H1 (cell line): ENCODE results near the gene CBLB. TPM values are rescaled to one million over a fixed set of nuclear protein-coding genes. Genes with fewer than 3 reads are reported as not detected.

Source experiments
- CTCF ChIA-PET: fragments of 300-600 bp; sonication (Branson Sonifier 250); formaldehyde crosslinking; loops from one replicate; lab custom pipeline; 2021; ENCODE audit not compliant: partially characterized antibody; lab: Charles Lee
- POLR2A ChIA-PET: fragments of 300-600 bp; sonication (Branson Sonifier 250); formaldehyde crosslinking; loops from one replicate; lab custom pipeline; 2021; ENCODE audit warnings: inconsistent platforms; ENCODE audit not compliant: partially characterized antibody; lab: Charles Lee
- DNase-seq, 2 experiments: peaks; one replicate each; pipeline versions ENCODE4 v3.0.0 to v3.0.0-alpha.2; 2010 to 2022; ENCODE audit warnings: low spot score in 2 of 2, low read depth in 1 of 2, mixed read lengths in 1 of 2
- FAIRE-seq: peaks from 2 replicates; lab custom pipeline; 2011; peaks lifted over from hg19 to GRCh38; lab: Jason Lieb, UNC
- H2AFZ ChIP-seq: 2 replicates; pipeline ENCODE4 v1.8.1; 2012; ENCODE audit warnings: low read length, inconsistent platforms
- H2AK5ac ChIP-seq: 2 replicates; pipeline ENCODE4 v1.6.1; 2013; ENCODE audit warnings: low read depth, low read length
- H2BK120ac ChIP-seq: replicated peaks from 2 replicates; pipeline ENCODE3; 2013; ENCODE audit warnings: low read depth, low read length, inconsistent platforms
- H2BK12ac ChIP-seq: 2 replicates; pipeline ENCODE4 v1.6.1; 2013; ENCODE audit warnings: low read depth, low read length
- H2BK15ac ChIP-seq: 2 replicates; pipeline ENCODE4 v1.6.1; 2013; ENCODE audit warnings: low read length
- H2BK20ac ChIP-seq: 2 replicates; pipeline ENCODE4 v1.6.1; 2013; ENCODE audit warnings: low read length
- H2BK5ac ChIP-seq: 2 replicates; pipeline ENCODE4 v1.6.1; 2013; ENCODE audit warnings: low read depth, low read length
- H3K14ac ChIP-seq: 2 replicates; pipeline ENCODE4 v1.6.1; 2013; ENCODE audit warnings: inconsistent platforms; ENCODE audit not compliant: insufficient read length
- H3K18ac ChIP-seq: 2 replicates; pipeline ENCODE4 v1.6.1; 2013; ENCODE audit warnings: low read length; ENCODE audit errors: extremely low read depth
- H3K23ac ChIP-seq: 2 replicates; pipeline ENCODE4 v1.6.1; 2013; ENCODE audit warnings: inconsistent platforms; ENCODE audit not compliant: insufficient read length
- H3K23me2 ChIP-seq: 2 replicates; pipeline ENCODE4 v1.6.1; 2013; ENCODE audit warnings: low read depth, low read length
- H3K27ac ChIP-seq: 2 replicates; pipeline ENCODE4 v1.6.1; 2011; ENCODE audit warnings: low read depth, low read length, inconsistent platforms
- H3K27me3 ChIP-seq, 4 experiments: replicated peaks in 1 of 4; 1 replicate in 1 of 4; 2 replicates in 3 of 4; pipeline versions ENCODE4 v1.6.1 to v1.8.1; 2011 to 2013; ENCODE audit warnings: low read length in 3 of 4, mild to moderate bottlenecking in 3 of 4, inconsistent platforms in 2 of 4, mixed read lengths in 2 of 4, moderate library complexity in 1 of 4; ENCODE audit not compliant: control insufficient read depth in 3 of 4, insufficient read depth in 3 of 4; ENCODE audit errors: extremely low read depth in 1 of 4
- H3K36me3 ChIP-seq, 4 experiments: 2 replicates each; pipeline versions ENCODE4 v1.6.1 to v1.8.1; 2011 to 2013; ENCODE audit warnings: mild to moderate bottlenecking in 4 of 4, low read length in 3 of 4, moderate library complexity in 2 of 4, control low read depth in 1 of 4, inconsistent platforms in 1 of 4; ENCODE audit not compliant: insufficient read depth in 4 of 4, control insufficient read depth in 2 of 4
- H3K4ac ChIP-seq: replicated peaks from 2 replicates; pipeline ENCODE3; 2013; ENCODE audit warnings: low read length, low read depth, mixed read lengths, inconsistent platforms; ENCODE audit not compliant: insufficient read length
- H3K4me1 ChIP-seq, 4 experiments: replicated peaks in 1 of 4; 1 replicate in 1 of 4; 2 replicates in 3 of 4; pipeline versions ENCODE4 v1.6.1 to v1.8.1; 2011 to 2013; ENCODE audit warnings: low read length in 3 of 4, inconsistent platforms in 2 of 4, mixed read lengths in 1 of 4; ENCODE audit not compliant: insufficient read depth in 4 of 4, control insufficient read depth in 3 of 4
- H3K4me2 ChIP-seq, 2 experiments: 2 replicates each; pipeline versions ENCODE4 v1.6.1 to v1.8.1; 2011 to 2013; ENCODE audit warnings: low read depth in 2 of 2, low read length in 2 of 2, control low read depth in 1 of 2, inconsistent platforms in 1 of 2, mild to moderate bottlenecking in 1 of 2; ENCODE audit not compliant: insufficient read depth in 1 of 2
- H3K4me3 ChIP-seq, 4 experiments: fragments of 200-600, 300-600 bp in 1 of 4; sonication (generic), shearing (Covaris generic), sonication (Bioruptor Twin) in 1 of 4; 2 replicates each; pipeline versions ENCODE4 v1.5.1 to v1.8.1; 2011 to 2016; ENCODE audit warnings: low read length in 4 of 4, low read depth in 3 of 4, control low read depth in 2 of 4, inconsistent platforms in 2 of 4, mild to moderate bottlenecking in 2 of 4, mixed read lengths in 1 of 4, moderate library complexity in 1 of 4; ENCODE audit not compliant: insufficient read depth in 2 of 4; ENCODE audit errors: extremely low read depth in 1 of 4
- H3K56ac ChIP-seq: replicated peaks from 2 replicates; pipeline ENCODE3; 2013; ENCODE audit warnings: low read depth, mild to moderate bottlenecking, mixed read lengths, low read length, inconsistent platforms; ENCODE audit not compliant: insufficient read length
- H3K79me1 ChIP-seq: 2 replicates; pipeline ENCODE4 v1.6.1; 2013; ENCODE audit warnings: low read depth, low read length, control low read depth
- H3K79me2 ChIP-seq, 2 experiments: 2 replicates each; pipeline versions ENCODE4 v1.6.1 to v1.8.1; 2012 to 2013; ENCODE audit warnings: low read length in 2 of 2, mild to moderate bottlenecking in 2 of 2, inconsistent platforms in 1 of 2; ENCODE audit not compliant: insufficient read depth in 2 of 2, control insufficient read depth in 1 of 2
- H3K9ac ChIP-seq, 4 experiments: replicated peaks in 1 of 4; 1 replicate in 1 of 4; 2 replicates in 3 of 4; pipeline versions ENCODE4 v1.6.1 to v1.8.1; 2011 to 2013; ENCODE audit warnings: low read depth in 3 of 4, low read length in 3 of 4, control low read depth in 2 of 4, mild to moderate bottlenecking in 2 of 4, moderate library complexity in 2 of 4, inconsistent platforms in 1 of 4; ENCODE audit errors: extremely low read depth in 1 of 4
- H3K9me3 ChIP-seq, 2 experiments: 2 replicates each; pipeline versions ENCODE4 v1.6.1 to v1.8.1; 2012 to 2013; ENCODE audit warnings: mild to moderate bottlenecking in 2 of 2, moderate library complexity in 2 of 2, control low read depth in 1 of 2, inconsistent platforms in 1 of 2, low read depth in 1 of 2, low read length in 1 of 2, mixed read lengths in 1 of 2; ENCODE audit not compliant: insufficient read depth in 2 of 2
- H4K20me1 ChIP-seq, 2 experiments: replicated peaks in 1 of 2; 2 replicates each; pipeline versions ENCODE3 to v1.8.1; 2011 to 2013; ENCODE audit warnings: inconsistent platforms in 2 of 2, low read length in 2 of 2, mild to moderate bottlenecking in 1 of 2; ENCODE audit not compliant: insufficient read depth in 2 of 2, control insufficient read depth in 1 of 2
- H4K5ac ChIP-seq: 2 replicates; pipeline ENCODE4 v1.6.1; 2013; ENCODE audit warnings: low read length, low read depth, mixed read lengths, inconsistent platforms; ENCODE audit not compliant: insufficient read length
- H4K8ac ChIP-seq: 2 replicates; pipeline ENCODE4 v1.8.0; 2013; ENCODE audit warnings: mild to moderate bottlenecking, moderate library complexity, low read length, inconsistent platforms; ENCODE audit not compliant: insufficient read depth; ENCODE audit errors: extremely low read depth
- H4K91ac ChIP-seq: replicated peaks from 2 replicates; pipeline ENCODE3; 2013; ENCODE audit warnings: low read length, mixed read lengths, inconsistent platforms; ENCODE audit not compliant: insufficient read length
- WGBS, 2 experiments: shearing (Covaris generic) in 1 of 2; methylation state at CpG; one replicate each; pipeline versions ENCODE4 v1.1.6 to v1.1.7; 2013 to 2015; ENCODE audit warnings: low lambda C conversion rate in 2 of 2, mixed read lengths in 2 of 2, inconsistent platforms in 1 of 2, low coverage in 1 of 2, missing lambda C conversion rate in 1 of 2; ENCODE audit not compliant: insufficient replicate concordance in 2 of 2, insufficient coverage in 1 of 2, insufficient read length in 1 of 2; ENCODE audit errors: extremely low coverage in 1 of 2, missing lambda C conversion rate in 1 of 2; 5-methylcytosine and 5-hydroxymethylcytosine counted together
- polyA plus RNA-seq, 7 experiments: library from polyadenylated mRNA; depleted of rRNA in 3 of 7; stranded (reverse) in 5 of 7; unstranded in 2 of 7; fragments of >200 nt in 5 of 7; fragments of 200-250 nt in 2 of 7; gene quantifications; 1 replicate in 5 of 7; 2 replicates in 1 of 7; 4 replicates in 1 of 7; pipeline versions ENCODE4 v1.2.1 to v1.2.3, GENCODE V29; 2011 to 2013; ENCODE audit warnings: missing spikeins in 2 of 7, mixed read lengths in 2 of 7
- total RNA-seq: library from RNA; stranded (reverse); fragmentation: NEBNext Ultra II Directional; extraction: Animal tissue kit (Norgen Biotek cat#: 25700); gene quantifications from 2 replicates; pipeline ENCODE4 v1.2.1, GENCODE V29; 2021

Gene CBLB
- total and polyA plus RNA-seq, 2 of the 8 experiments (the other 6 are each of a cell fraction or from before 2014, with no cell fraction given), result 14.5 to 26.0 TPM

DNA sequence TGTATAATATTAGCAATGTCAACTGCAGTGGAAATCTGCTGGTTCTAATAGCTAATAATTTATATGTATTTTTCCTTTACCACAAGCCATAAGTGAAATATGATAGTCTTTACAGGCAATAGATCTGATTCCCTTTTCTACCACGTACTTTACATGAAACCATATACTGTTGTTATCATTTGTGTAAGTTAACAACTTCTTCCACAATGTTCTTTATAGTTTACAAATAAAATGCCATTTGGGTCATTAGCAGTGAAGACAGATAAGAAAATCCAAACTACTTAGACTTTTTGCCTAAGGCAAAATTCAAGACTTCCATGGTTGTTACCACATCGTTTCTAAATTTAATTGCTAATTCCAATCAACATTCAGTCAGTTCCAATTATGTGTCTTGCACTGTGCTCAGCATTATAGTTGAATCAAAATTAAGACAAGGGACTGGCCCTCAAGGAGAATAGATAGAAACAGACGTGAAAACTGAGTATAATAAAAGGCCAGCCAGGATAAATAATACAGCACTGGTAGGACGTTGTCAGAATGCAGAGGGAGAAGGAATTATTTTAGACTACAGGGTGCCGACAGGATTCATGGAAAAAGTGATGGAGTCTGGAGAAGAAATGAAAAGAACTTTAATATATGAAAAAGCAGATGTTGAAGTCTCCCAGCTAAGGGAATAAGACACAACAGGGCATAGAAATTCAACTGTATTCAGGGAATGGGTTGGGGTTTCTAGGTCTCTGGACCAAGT lies 252.3 kb downstream of the CBLB start:
- 90% methylated on average over 5 of the region's 5 CpGs; no CpG with 5 or more reads in 1 of the 2 experiments for WGBS, 2 experiments
- Histone ChIP-seq H3K27me3 (no peaks in the 10 kb centered on the region), H3K23me2 (no peaks in the 10 kb centered on the region; the same call in 1 of the 2 replicates), H3K4me3 (no peak overlapping the region), H3K23ac (no peak overlapping the region), H2AK5ac (no peak overlapping the region), H2BK120ac (no peak overlapping the region), H4K91ac (no peak overlapping the region), H3K9ac (no peak overlapping the region), H3K18ac (no peak overlapping the region), H3K14ac (no peak overlapping the region), H2AFZ (no peak overlapping the region), H3K79me1 (no peaks in the 10 kb centered on the region), H3K56ac (no peak overlapping the region), H2BK5ac (no peak overlapping the region), H3K4ac (no peak overlapping the region), H4K20me1 (no peaks in the 10 kb centered on the region), H4K5ac (no peak overlapping the region), H2BK12ac (no peak overlapping the region), H3K9me3 (no peaks in the 10 kb centered on the region), H2BK20ac (no peak overlapping the region), H3K79me2 (no peaks in the 10 kb centered on the region), H3K4me1 (peaks cover 0 to 4% (median 2%) of the 10 kb centered on the region in 4 experiments; a peak in 3 of 7 replicates), H4K8ac (no peak overlapping the region), H3K4me2 (no peak overlapping the region), H3K36me3 (no peaks in the 10 kb centered on the region), H2BK15ac (no peak overlapping the region), H3K27ac (no peak overlapping the region)
- CTCF ChIA-PET, result no interaction called here
- no peak for DNase-seq
- POLR2A ChIA-PET, result no interaction called here
- no peak for FAIRE-seq
